Heart right ventricle (tissue), 16 donors: ENCODE data around the gene RNF7. TPM values are rescaled to one million over a fixed set of nuclear protein-coding genes. Genes with fewer than 3 reads are reported as not detected.

Experiments used
- ATAC-seq, 8 donors: fragments of 200-7000 bp; cut with Tn5 transposase; one replicate each; pipeline ENCODE4 v1.9.1; 2020; ENCODE audit warnings: mild to moderate bottlenecking in 8 of 8, moderate library complexity in 8 of 8, moderate number of reproducible peaks in 1 of 8
- DNase-seq, 2 donors: peaks; one replicate each; pipeline ENCODE4 v3.0.0-alpha.2; 2020
- H3K27ac ChIP-seq, 10 donors: fragments of 200-600 bp; sonication (generic) in 2 of 10; one replicate each; pipeline versions ENCODE4 v1.5.0 to v1.8.0; 2020 to 2022; ENCODE audit warnings: mild to moderate bottlenecking in 3 of 10
- H3K27me3 ChIP-seq, 7 donors: fragments of 200-600 bp; one replicate each; pipeline ENCODE4 v1.8.0; 2021 to 2022; ENCODE audit warnings: mild to moderate bottlenecking in 2 of 7
- H3K36me3 ChIP-seq, 9 donors: fragments of 200-600 bp; sonication (generic) in 1 of 9; one replicate each; pipeline versions ENCODE4 v1.5.0 to v1.8.0; 2020 to 2022; ENCODE audit warnings: mild to moderate bottlenecking in 2 of 9
- H3K4me1 ChIP-seq, 9 donors: fragments of 200-600 bp; sonication (generic) in 1 of 9; one replicate each; pipeline versions ENCODE4 v1.5.0 to v1.8.0; 2020 to 2022; ENCODE audit warnings: mild to moderate bottlenecking in 4 of 9
- H3K4me3 ChIP-seq, 10 donors: fragments of 200-600 bp; sonication (generic) in 2 of 10; one replicate each; pipeline versions ENCODE4 v1.5.0 to v1.8.0; 2020 to 2022; ENCODE audit warnings: mild to moderate bottlenecking in 7 of 10, moderate library complexity in 2 of 10
- H3K9me3 ChIP-seq, 11 donors: fragments of 200-600 bp in 10 of 11; sonication (generic) in 2 of 11; one replicate each; pipeline versions ENCODE4 v1.5.0 to v1.8.0; 2013 to 2022; ENCODE audit warnings: mild to moderate bottlenecking in 2 of 11, control low read depth in 1 of 11, moderate library complexity in 1 of 11
- CTCF ChIP-seq, 9 donors: fragments of 200-600 bp; sonication (generic) in 2 of 9; IDR thresholded peaks; one replicate each; pipeline versions ENCODE4 v1.5.0 to v1.8.0; 2021 to 2022; ENCODE audit warnings: antibody characterized with exemption in 9 of 9, mild to moderate bottlenecking in 5 of 9, moderate library complexity in 1 of 9
- WGBS, 2 donors: extraction: QIAGEN DNeasy Blood & Tissue Kit; methylation state at CpG; one replicate each; pipeline ENCODE4 v1.1.7; 2013; ENCODE audit warnings: inconsistent platforms in 1 of 2; 5-methylcytosine and 5-hydroxymethylcytosine counted together
- intact Hi-C, 10 donors: fragments of 100-400 bp; cut with DNase I; formaldehyde crosslinking; loops; one replicate each; pipeline versions ENCODE4 v1.11.1 to v1.14.2; 2022
- polyA plus RNA-seq, 2 donors: library from polyadenylated mRNA; stranded (reverse); fragments of 200-250 nt; gene quantifications; one replicate each; pipeline ENCODE4 v1.2.3, GENCODE V29; 2013
- total RNA-seq, 10 donors: library from RNA; stranded (reverse); fragmentation: NEBNext Ultra II Directional in 3 of 10; extraction: Animal tissue kit (Norgen Biotek cat#: 25700) in 3 of 10; gene quantifications; one replicate each; pipeline versions ENCODE4 v1.2.1 to v1.2.4, GENCODE V29; 2021 to 2023
- donor health status: Arrhythmogenic right ventricular cardiomyopathy.
- donor health status: ischemic (EF 13 %, LVEDD 7.1; RV severe dilation, severe dysfunction).
- donor health status: healthy with polysubstance abuse.
- donor health status: DM: no; HTN: yes; CAD: no.
- donor health status: DM: no; HTN: no; CAD: no.
- donor health status: ischemic (EF 25% LVEDD 6.9; RV normal size, moderate dysfunction).
- donor health status: ischemic (EF 25% LVEDD 5.7; RV mildly dilated, moderate dysfunction).
- donor health status: healthy.
- donor health status: DM: yes; HTN: yes; CAD: no.
- donor health status: Ischemic cardiomyopathy.
- donor health status: ischemic (EF 35%, LVEDD 5.7; RV mildly dilated, moderate dysfunction).
- donor health status: nonischemic (EF 11% LVEDD 7.7; RV severe dilation, severe dysfunction).
- donor health status: DM: yes; HTN: yes; CAD: no.
- donor health status: PGD.
- donor health status: ischemic (EF 29% LVEDD 5.4; RV normal size, mild dysfunction).
- donor health status: nonischemic (EF 23%, LVEDD 6.1; RV moderate dilation, normal function).

RNF7 gene
- total and polyA plus RNA-seq, 12 donors = 77.2 to 191 (median 84.1) TPM

DNA sequence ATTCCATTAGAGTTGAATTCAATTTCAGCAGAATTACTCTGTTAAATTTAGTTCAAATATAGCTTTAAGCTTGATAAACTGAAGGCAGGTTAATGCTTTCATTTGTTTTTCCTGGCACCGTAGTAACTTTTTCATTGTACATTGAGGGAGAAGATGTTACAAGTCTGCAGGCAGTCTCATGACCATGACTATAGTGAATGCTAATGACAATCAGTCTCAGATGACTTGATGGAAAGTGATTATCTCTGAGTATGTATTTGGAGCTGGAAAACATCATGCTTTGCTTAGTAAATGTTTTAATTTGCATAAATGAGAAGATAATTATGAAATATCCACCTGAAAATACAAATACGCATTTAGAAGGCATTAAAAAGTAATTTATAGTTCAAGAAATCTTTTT, 16.0 kb upstream of the RNF7 start:
- DNase-seq (no peak), ATAC-seq (no peak)
- Histone ChIP-seq H3K9me3 (no peaks in the 10 kb centered on the region), H3K27ac (no peak overlapping the region), H3K4me3 (no peak overlapping the region), H3K27me3 (no peaks in the 10 kb centered on the region), H3K36me3 (no peaks in the 10 kb centered on the region), H3K4me1 (peaks cover 0 to 6% (median 0%) of the 10 kb centered on the region in 9 donors)
- WGBS, 2 donors = 91 to 93% methylated on average over 2 of the region's 2 CpGs
- no peak for TF ChIP-seq CTCF (IDR thresholded peaks at IDR 0.05)
- intact Hi-C loops = no loop called here

DNA sequence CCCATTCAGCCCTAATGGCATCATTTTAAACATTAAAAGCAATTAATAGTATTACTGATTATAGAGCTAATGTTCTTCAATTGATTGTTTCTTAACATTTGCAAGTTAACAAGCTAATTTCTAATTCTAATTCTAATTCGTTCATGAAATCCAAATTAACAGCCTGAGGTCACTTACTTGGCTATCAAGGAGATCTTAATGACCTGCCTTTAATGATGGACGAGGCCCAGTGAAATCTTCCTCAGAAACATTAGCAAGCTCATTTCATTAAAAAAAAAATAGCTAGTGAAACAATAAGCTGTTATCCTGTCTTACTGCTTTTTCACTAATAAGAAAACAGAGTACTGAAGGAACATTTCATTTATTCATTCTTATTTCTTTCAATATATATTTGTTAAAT, 15.4 kb upstream of the RNF7 start:
- H3K4me3 ChIP-seq = no peak overlapping the region
- H3K4me1 ChIP-seq = peaks cover 0 to 6% (median 0%) of the 10 kb centered on the region in 9 donors
- DNase-seq (no peak), ATAC-seq (no peak)
- no peaks in the 10 kb centered on the region for H3K27me3 ChIP-seq
- no peaks in the 10 kb centered on the region for H3K9me3 ChIP-seq
- no peak for TF ChIP-seq CTCF (IDR thresholded peaks at IDR 0.05)
- H3K36me3 ChIP-seq = no peaks in the 10 kb centered on the region
- WGBS, 2 donors = 86 to 90% methylated on average over 2 of the region's 2 CpGs
- intact Hi-C loops = no loop called here
- H3K27ac ChIP-seq = no peak overlapping the region

DNA sequence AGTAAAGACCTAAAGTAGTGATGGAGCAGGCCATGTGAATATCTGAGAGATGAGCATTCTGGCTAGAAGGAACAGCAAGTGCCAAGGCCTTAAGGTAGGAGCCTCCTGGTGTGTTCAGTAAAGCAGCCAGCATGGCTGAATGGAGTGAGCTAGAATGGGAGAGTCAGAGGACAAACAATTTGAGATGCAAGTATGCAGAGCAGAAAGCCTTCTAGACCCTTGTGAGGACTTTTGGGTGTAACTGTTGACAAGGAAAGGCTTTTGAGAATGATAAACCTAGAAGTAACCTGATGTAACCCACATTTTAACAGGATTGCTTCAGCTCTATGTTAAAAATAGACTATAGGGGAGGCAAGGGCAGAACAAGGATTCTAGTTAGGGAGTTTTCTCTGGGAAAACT, 14.8 kb upstream of the RNF7 start:
- intact Hi-C loops = no loop called here
- H3K27me3 ChIP-seq = no peaks in the 10 kb centered on the region
- DNase-seq (no peak), ATAC-seq (no peak)
- peaks cover 0 to 6% (median 0%) of the 10 kb centered on the region in 9 donors for H3K4me1 ChIP-seq
- no peaks in the 10 kb centered on the region for H3K36me3 ChIP-seq
- H3K4me3 ChIP-seq = no peak overlapping the region
- no peaks in the 10 kb centered on the region for H3K9me3 ChIP-seq
- TF ChIP-seq CTCF (IDR thresholded peaks at IDR 0.05) = no peak
- H3K27ac ChIP-seq = no peak overlapping the region

DNA sequence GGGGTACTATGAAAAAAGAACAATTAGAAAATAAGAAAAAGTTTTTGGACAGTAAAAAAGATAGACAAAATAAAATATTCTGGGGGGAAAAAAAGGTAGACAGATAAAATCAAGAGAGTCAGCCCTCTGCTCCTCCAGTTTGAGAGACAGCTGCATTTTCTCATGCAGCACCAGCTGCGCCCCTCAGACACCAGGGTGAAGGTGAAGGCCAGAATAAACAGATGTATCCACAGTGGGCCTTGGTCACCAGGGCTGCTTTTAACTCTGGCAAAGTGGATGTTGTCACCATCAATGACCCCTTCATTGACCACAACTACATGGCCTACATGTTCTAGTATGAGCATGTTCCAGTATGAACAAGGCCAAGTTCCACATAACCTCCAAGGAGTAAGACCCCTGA, 13.9 kb upstream of the RNF7 start:
- no peak overlapping the region for H3K4me3 ChIP-seq
- H3K27me3 ChIP-seq = no peaks in the 10 kb centered on the region
- 100% methylated on average over 1 of the region's 1 CpG for WGBS, 2 donors
- ATAC-seq (no peak), DNase-seq (no peak)
- no peak for TF ChIP-seq CTCF (IDR thresholded peaks at IDR 0.05)
- no peaks in the 10 kb centered on the region for H3K9me3 ChIP-seq
- intact Hi-C loops = no loop called here
- no peak overlapping the region for H3K27ac ChIP-seq
- peaks cover 0 to 6% (median 0%) of the 10 kb centered on the region in 9 donors for H3K4me1 ChIP-seq
- no peaks in the 10 kb centered on the region for H3K36me3 ChIP-seq

DNA sequence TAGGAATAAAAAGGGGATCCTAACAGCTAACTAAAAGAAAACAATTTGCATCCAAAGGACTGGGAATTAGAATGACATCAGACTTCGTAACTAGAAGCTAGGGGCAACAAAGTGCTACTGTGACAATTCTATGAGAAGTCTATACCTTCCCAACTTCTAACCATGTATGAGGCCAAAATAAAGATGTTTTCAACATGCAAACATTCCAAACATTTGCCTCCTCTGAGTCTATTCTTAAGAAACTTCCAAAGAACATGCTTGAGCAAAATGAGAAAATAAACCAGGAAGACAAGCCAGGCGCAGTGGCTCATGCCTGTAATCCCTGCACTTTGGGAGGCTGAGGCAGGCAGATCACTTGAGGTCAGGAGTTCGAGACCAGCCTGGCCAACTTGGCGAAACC, 13.1 kb upstream of the RNF7 start:
- Histone ChIP-seq H3K4me3 (no peak overlapping the region), H3K27ac (no peak overlapping the region), H3K27me3 (no peaks in the 10 kb centered on the region), H3K36me3 (no peaks in the 10 kb centered on the region), H3K4me1 (peaks cover 0 to 6% (median 0%) of the 10 kb centered on the region in 9 donors), H3K9me3 (no peaks in the 10 kb centered on the region)
- TF ChIP-seq CTCF (IDR thresholded peaks at IDR 0.05) = no peak
- intact Hi-C loops = no loop called here
- 92 to 96% methylated on average over 4 of the region's 4 CpGs for WGBS, 2 donors
- DNase-seq (no peak), ATAC-seq (no peak)
